DMS 273 treated with DMSO at 0.1 percent for 48 hours (cell line): ENCODE results near the gene POLN.
"Not testable (repeated sequence)": the region's sequence is repeated elsewhere in the genome, so short reads cannot be mapped to it uniquely, and the experiment has no call there.

Experiments used
- DNase-seq: peaks from one replicate; lab custom pipeline; 2025; lab: John Stamatoyannopoulos, UW

POLN gene

GRCh38 chr4:2219233-2219760, 22.6 kb downstream of the POLN start:
- DNase-seq, result no peak

GRCh38 chr4:2218436-2218835, 23.5 kb downstream of the POLN start:
- no peak for DNase-seq

GRCh38 chr4:2217726-2218125, 24.2 kb downstream of the POLN start:
- DNase-seq, result no peak

- no peak for DNase-seq
These were observed 29.1 kb downstream of the POLN start for GRCh38 chr4:2212831-2213230.

GRCh38 chr4:2202789-2203188, 39.1 kb downstream of the POLN start:
- not testable (repeated sequence) for DNase-seq

GRCh38 chr4:2194496-2194895, 47.4 kb downstream of the POLN start:
- DNase-seq, result no peak

GRCh38 chr4:2193326-2193725, 48.6 kb downstream of the POLN start:
- no peak for DNase-seq

- no peak for DNase-seq
These were observed 55.1 kb downstream of the POLN start for GRCh38 chr4:2186865-2187172.

GRCh38 chr4:2186133-2186864, 55.6 kb downstream of the POLN start:
- no peak for DNase-seq

- DNase-seq, result no peak
These were observed 58.5 kb downstream of the POLN start for GRCh38 chr4:2183394-2183793.

- no peak for DNase-seq
These were observed 58.9 kb downstream of the POLN start for GRCh38 chr4:2182994-2183393.

GRCh38 chr4:2180410-2180809, 61.5 kb downstream of the POLN start:
- no peak for DNase-seq

GRCh38 chr4:2179717-2180116, 62.2 kb downstream of the POLN start:
- no peak for DNase-seq

GRCh38 chr4:2178986-2179385, 62.9 kb downstream of the POLN start:
- no peak for DNase-seq

- no peak for DNase-seq
These were observed 64.4 kb downstream of the POLN start for GRCh38 chr4:2177443-2178093.

GRCh38 chr4:2175990-2176698, 65.8 kb downstream of the POLN start:
- DNase-seq, result no peak

- DNase-seq, result no peak
These were observed 67.9 kb downstream of the POLN start for GRCh38 chr4:2174061-2174460.

- no peak for DNase-seq
These were observed 69.2 kb downstream of the POLN start for GRCh38 chr4:2172627-2173231.

- no peak for DNase-seq
These were observed 69.8 kb downstream of the POLN start for GRCh38 chr4:2172161-2172560.

GRCh38 chr4:2168469-2169319, 73.2 kb downstream of the POLN start:
- no peak for DNase-seq

GRCh38 chr4:2166253-2166652, 75.7 kb downstream of the POLN start:
- DNase-seq, result no peak

GRCh38 chr4:2165391-2165790, 76.5 kb downstream of the POLN start:
- DNase-seq, result no peak
